ENCODE data around the gene CDH4.

DNA sequence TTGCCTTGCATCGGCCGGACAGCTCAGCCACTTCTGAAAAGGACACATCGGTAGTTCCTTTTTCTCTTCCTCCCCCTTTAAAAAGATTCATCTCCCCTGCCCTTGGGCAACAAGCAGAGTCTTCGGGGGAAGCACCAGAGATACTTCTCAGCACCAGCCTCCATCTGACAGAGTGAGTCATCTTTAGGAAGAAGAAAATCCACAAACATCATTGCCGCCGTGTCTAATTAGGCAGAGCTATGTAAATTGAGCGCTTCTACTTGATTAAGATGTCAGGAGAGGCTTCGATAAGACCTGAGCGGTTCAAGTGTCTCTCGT is 627.2 kb downstream of the CDH4 start:
- no peak for TF ChIP-seq EZH2phosphoT487 (conservative IDR thresholded peaks at IDR 0.05; ENCODE audit: low read length)
- TF ChIP-seq, protein P1, sequence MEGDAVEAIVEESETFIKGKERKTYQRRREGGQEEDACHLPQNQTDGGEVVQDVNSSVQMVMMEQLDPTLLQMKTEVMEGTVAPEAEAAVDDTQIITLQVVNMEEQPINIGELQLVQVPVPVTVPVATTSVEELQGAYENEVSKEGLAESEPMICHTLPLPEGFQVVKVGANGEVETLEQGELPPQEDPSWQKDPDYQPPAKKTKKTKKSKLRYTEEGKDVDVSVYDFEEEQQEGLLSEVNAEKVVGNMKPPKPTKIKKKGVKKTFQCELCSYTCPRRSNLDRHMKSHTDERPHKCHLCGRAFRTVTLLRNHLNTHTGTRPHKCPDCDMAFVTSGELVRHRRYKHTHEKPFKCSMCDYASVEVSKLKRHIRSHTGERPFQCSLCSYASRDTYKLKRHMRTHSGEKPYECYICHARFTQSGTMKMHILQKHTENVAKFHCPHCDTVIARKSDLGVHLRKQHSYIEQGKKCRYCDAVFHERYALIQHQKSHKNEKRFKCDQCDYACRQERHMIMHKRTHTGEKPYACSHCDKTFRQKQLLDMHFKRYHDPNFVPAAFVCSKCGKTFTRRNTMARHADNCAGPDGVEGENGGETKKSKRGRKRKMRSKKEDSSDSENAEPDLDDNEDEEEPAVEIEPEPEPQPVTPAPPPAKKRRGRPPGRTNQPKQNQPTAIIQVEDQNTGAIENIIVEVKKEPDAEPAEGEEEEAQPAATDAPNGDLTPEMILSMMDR (IDR thresholded peaks at IDR 0.05; ENCODE audit: insufficient read depth, low read length, poor library complexity, severe bottlenecking), result no peak
